HL-60/S4 (cell line): ENCODE measurements around the gene ADAMTS18.

Experiments
- in situ Hi-C: fragments of 300-500 bp; cut with MboI; formaldehyde crosslinking; loops from 2 replicates; pipeline ENCODE4 v1.14.3; 2022; ENCODE audit warnings: low sequenced_read_pairs

ADAMTS18 gene

GRCh38 chr16:77399066-77399465, 35.8 kb downstream of the ADAMTS18 start:
- in situ Hi-C loops = no loop called here

DNA sequence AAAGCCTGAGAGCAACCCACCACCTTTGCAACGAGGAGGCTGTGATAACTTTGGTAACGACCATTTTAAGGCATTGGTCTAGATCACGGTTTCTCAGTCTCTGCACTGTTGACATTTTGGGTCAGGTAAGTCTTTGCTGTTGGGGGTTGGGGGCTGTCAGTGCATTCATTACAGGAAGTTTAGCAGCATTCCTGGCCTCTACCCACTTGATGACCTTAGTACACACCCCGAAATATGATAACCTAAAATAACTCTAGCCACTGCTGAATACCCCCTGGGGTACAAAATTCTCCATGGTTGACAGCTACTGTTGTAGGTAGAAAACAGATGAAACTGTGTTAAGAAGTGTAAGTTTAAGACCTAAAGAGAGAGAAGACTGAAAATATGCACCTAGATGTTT, 36.3 kb downstream of the ADAMTS18 start:
- in situ Hi-C loops = no loop called here

GRCh38 chr16:77396461-77396860, 38.4 kb downstream of the ADAMTS18 start:
- in situ Hi-C loops = no loop called here

DNA sequence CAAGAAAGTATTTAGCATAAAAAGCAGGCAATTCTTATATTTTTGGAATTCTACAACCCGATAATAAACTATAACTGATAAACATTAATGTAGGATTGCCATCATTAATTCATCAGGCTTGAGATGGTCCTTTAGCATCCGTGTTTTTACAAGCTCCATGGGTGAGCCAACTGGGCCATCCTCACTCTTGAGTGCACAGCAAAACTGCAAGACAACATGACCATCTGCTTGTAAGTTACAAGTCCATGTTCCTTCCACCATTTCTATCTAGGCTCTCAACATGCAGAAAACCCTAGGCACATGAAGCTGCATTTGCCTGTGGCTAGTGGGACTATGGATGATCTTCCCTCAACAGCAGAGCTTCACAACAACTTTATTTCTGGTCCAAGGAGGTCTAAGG, 40.1 kb downstream of the ADAMTS18 start:
- in situ Hi-C loops = no loop called here

DNA sequence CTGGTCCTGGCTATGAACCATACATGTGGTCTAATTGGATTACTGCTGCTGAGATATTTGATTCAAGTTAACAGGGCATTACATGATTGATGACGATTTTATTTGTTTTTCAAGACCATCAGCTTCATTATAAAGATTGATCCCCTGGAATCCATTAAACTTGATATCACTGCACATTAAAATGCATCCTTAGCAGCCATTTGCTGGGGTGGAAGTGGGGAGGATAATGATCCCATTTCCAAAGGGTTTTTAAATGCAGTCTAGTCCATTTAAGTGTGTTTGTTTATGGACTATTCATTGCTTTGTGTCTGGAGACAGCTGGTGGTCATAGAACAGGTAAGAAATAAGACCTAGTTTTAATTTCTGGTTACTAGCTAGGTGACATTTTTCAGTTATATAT, 40.9 kb downstream of the ADAMTS18 start:
- in situ Hi-C loops = no loop called here

DNA sequence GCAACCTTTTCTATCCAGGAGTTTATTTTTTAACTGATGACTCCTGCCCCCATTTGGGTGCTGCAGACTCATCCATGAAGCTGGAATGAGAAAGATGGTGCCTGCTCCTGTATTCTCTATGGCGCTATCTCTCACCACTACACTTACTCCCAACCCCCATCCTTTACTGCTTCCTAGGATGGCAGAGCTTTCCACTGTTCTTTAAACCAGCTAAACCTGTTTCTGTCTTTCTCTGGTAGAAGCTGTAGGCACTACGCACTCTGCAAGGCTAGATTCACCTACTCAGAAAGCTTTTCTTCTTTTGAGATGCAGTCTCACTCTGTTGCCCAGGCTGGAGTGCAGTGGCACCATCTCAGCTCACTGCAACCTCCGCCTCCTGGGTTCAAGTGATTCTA, 47.0 kb downstream of the ADAMTS18 start:
- in situ Hi-C loops = no loop called here

GRCh38 chr16:77386831-77387814, 47.7 kb downstream of the ADAMTS18 start:
- in situ Hi-C loops = no loop called here

DNA sequence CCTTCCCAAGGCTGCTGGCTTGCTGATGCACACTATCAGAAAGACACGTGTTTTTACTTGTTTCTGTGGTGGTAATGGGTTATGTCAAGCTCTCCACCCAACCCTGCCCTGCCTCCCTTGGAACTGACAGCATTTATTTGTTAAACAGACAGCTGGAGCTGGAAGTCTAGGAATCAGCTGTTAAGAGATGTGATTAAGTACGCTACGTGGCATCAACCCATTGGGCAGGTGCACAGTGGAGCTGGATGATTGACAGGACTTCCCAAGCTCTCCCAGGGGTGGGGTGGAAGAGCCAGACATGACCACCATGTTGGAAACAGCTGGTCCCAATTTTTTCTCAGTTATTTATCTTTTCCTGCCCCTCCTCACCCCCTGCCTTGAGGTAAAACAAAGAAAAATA, 49.4 kb downstream of the ADAMTS18 start:
- in situ Hi-C loops = no loop called here

- in situ Hi-C loops = no loop called here
Observed at GRCh38 chr16:77383606-77384187, 51.1 kb downstream of the ADAMTS18 start.

- in situ Hi-C loops = no loop called here
Observed at GRCh38 chr16:77376358-77376757, 58.5 kb downstream of the ADAMTS18 start.

DNA sequence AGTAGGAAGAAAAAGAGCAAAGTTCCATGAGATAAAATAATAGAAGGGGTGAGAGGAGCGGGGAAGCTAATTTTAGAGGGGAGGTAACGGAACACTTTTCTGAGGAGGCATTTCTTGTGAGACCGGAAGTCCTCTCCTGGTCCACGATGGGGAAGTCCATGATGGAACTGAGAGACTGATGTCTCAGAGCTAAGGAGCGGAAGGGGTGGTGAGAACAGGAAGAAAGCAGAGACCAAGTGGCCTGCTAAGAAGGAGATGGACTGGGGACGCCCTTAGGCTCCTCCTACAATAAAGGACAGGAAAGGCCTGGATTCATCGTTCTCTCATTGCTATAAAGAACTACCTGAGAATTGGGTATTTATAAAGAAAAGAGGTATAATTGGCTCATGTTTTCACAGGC, 59.4 kb downstream of the ADAMTS18 start:
- in situ Hi-C loops = no loop called here

GRCh38 chr16:77374384-77374783, 60.5 kb downstream of the ADAMTS18 start:
- in situ Hi-C loops = no loop called here

DNA sequence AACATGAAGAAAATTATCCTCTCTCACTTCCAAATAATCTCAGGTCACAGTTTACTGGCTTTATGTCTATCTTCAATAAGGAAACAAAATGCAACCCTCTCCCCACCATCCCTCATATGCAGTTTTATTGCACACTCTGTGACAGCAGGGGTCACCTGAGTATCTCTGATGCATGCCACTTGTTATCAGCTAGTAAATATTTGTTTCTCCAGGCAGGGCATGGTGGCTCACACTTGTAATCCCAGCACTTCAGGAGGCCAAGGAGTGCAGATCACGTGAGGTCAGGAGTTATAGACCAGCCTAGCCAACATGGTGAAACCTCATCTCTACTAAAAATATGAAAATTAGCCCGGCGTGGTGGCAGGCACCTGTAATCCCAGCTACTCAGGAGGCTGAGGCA, 61.1 kb downstream of the ADAMTS18 start:
- in situ Hi-C loops = no loop called here

DNA sequence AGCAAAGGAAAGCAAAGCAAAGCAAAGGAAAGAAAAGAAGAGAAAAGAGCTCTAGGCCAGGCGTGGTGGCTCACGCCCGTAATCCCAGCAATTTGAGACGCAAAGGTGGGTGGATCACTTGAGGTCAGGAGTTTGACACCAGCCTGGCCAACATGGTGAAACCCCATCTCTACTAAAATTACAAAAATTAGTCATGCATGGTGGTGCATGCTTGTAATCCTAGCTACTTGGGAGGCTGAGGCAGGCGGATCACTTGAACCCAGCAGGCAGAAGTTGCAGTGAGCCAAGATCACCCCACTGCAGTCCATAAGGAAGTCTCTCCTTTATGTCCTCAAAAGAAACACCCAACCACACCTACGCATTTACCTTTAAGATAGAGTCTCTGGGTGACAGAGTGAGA, 70.1 kb downstream of the ADAMTS18 start:
- in situ Hi-C loops = no loop called here

DNA sequence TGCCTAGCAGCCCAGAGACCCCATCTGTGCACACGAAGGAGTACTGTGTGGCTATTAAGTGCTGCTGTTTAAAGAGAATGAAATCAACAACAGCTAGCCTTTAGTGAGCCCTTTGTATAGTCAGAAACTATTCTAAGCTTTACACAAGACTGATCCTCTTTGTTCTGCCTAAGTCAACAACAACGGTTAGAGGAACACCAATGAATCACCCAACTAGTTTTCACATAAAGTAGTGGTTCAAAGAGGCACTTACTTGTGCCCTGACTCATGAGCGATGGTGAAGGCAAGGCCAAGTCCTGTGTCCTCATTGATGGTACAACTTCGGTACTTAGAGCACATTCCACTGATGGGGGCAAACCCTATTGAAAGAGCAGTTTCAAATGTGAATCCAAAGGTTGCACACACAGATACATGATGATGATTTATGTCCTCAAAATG, 75.8 kb downstream of the ADAMTS18 start:
- in situ Hi-C loops = no loop called here

DNA sequence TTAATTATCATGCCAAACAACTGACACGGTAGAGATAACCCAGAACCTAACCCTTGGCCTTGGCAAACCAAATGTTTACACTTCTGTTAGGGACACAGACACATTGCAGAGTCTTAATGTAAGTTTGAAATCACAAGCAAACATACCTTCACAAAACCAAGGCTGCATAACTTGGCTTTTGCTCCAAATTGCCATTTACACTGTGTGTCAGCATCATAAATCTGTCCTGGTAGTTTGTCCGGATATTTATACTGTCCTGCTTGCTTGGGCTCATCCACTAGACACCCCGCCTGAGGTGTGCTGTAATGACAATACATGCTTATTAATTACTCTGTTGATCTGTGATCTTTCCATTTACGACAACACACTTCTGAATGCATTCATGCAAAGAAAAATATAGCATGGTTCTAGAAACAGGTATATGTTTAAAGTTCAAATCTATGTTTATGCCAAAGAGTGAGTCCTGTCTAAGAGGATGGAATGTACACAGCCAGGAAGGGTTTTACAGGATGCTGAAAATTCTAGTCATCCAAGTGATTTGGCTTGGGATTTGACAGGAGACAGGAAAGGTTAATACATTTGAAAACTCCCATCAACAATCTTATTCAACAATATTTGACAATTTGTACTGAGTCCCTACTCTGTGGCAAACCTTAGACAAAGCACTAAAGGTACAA, 81.1 kb downstream of the ADAMTS18 start:
- in situ Hi-C loops = no loop called here

DNA sequence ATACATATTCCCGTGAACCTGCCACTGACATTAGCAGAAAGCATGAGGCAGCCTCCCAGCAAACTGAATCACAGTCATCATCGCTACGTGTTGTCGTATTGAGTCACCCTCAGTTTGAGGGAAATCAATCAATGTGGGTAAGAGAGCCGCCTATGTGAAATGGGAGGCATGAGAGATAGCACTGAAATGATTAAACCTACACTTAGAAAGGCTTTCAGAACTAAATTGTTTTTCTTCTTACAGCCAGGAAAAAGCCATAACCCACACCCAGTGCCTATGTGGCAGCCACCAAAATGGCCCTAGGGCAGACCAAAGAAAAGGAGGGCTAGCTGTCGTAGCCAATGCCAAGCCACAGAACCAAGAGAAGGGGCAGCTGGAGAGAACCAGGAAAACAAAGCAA, 90.5 kb downstream of the ADAMTS18 start:
- in situ Hi-C loops = no loop called here

- in situ Hi-C loops = no loop called here
Observed at GRCh38 chr16:77336637-77337036, 98.2 kb downstream of the ADAMTS18 start.

DNA sequence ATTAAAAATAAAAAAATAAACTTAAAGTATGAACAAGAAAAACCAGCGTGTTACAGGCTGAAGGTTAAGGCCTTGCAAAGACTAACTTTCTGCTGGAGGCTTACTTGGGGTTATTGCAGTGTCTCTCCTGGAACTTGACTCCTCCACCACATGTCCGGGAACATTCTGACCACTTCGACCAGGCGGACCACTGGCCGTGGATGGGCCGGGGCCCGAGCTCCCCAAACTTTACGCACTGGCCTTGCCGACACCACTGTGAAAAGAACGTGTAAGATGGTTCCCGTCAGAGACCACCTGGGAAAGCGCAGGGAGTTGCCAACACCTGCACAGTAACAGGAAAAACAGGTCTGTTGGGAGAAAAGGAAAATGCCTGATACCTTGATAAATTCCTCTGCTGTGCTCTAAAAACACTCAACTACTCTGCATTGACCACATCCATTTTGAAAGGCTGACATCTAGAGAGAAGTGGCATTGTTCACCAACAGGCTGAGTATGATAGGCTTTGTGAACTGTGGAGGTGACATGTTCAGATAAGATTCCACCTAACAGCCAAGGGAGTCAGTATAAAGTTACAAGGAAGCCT, 99.1 kb downstream of the ADAMTS18 start:
- in situ Hi-C loops = no loop called here

GRCh38 chr16:77332792-77333191, 102.0 kb downstream of the ADAMTS18 start:
- in situ Hi-C loops = no loop called here

GRCh38 chr16:77331802-77332586, 102.8 kb downstream of the ADAMTS18 start:
- in situ Hi-C loops = no loop called here
